Measurements from ENCODE around the gene ENO2. TPM values are rescaled to one million over a fixed set of nuclear protein-coding genes. Genes with fewer than 3 reads are reported as not detected.
A peak's percentile ranks its signal among the peaks of the same experiment; 100 is the strongest.
"Not testable (repeated sequence)": the region's sequence is repeated elsewhere in the genome, so short reads cannot be mapped to it uniquely, and the experiment has no call there.

Gene ENO2
- total RNA-seq, 1 donor: 13.4 TPM

- peaks cover 4% of the 10 kb centered on the region for H3K36me3 ChIP-seq (ENCODE audit: insufficient read depth, low read length)
- peaks cover 11% of the 10 kb centered on the region for H3K4me1 ChIP-seq (ENCODE audit: insufficient read depth, low read length)
- peak; percentile 99 for DNase-seq (ENCODE audit: insufficient read length, low spot score, missing footprints)
- no peaks in the 10 kb centered on the region for H3K27me3 ChIP-seq (ENCODE audit: insufficient read depth, low read length)
- no peaks in the 10 kb centered on the region for H4K20me1 ChIP-seq (ENCODE audit: insufficient read depth, low read length)
- peak overlapping the region; percentile 82 for H3K4me2 ChIP-seq (ENCODE audit: insufficient read depth, low read length)
- H3K4me3 ChIP-seq (ENCODE audit: insufficient read depth, low read length): peak overlapping the region; percentile 66
- H3K27ac ChIP-seq (ENCODE audit: low read depth, low read length): peak overlapping the region; percentile 71
- peak overlapping the region; percentile 89 for H2AFZ ChIP-seq (ENCODE audit: low read length)
- H3K9me3 ChIP-seq (ENCODE audit: low read depth, low read length): no peaks in the 10 kb centered on the region
- H3K79me2 ChIP-seq (ENCODE audit: insufficient read depth, low read length): no peaks in the 10 kb centered on the region
- TF ChIP-seq, protein P1, sequence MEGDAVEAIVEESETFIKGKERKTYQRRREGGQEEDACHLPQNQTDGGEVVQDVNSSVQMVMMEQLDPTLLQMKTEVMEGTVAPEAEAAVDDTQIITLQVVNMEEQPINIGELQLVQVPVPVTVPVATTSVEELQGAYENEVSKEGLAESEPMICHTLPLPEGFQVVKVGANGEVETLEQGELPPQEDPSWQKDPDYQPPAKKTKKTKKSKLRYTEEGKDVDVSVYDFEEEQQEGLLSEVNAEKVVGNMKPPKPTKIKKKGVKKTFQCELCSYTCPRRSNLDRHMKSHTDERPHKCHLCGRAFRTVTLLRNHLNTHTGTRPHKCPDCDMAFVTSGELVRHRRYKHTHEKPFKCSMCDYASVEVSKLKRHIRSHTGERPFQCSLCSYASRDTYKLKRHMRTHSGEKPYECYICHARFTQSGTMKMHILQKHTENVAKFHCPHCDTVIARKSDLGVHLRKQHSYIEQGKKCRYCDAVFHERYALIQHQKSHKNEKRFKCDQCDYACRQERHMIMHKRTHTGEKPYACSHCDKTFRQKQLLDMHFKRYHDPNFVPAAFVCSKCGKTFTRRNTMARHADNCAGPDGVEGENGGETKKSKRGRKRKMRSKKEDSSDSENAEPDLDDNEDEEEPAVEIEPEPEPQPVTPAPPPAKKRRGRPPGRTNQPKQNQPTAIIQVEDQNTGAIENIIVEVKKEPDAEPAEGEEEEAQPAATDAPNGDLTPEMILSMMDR (IDR thresholded peaks at IDR 0.05; ENCODE audit: extremely low read depth, low read depth, low read length): peak; percentile 74
Observed at GRCh38 chr12:6890789-6891645, 23.4 kb upstream of the ENO2 start.

GRCh38 chr12:6891646-6892001 lies 22.8 kb upstream of the ENO2 start:
- H3K4me3 ChIP-seq (ENCODE audit: insufficient read depth, low read length): peak overlapping the region; percentile 66
- peak overlapping the region; percentile 82 for H3K4me2 ChIP-seq (ENCODE audit: insufficient read depth, low read length)
- H3K9me3 ChIP-seq (ENCODE audit: low read depth, low read length): no peaks in the 10 kb centered on the region
- peak overlapping the region; percentile 89 for H2AFZ ChIP-seq (ENCODE audit: low read length)
- no peaks in the 10 kb centered on the region for H3K79me2 ChIP-seq (ENCODE audit: insufficient read depth, low read length)
- H4K20me1 ChIP-seq (ENCODE audit: insufficient read depth, low read length): no peaks in the 10 kb centered on the region
- peaks cover 11% of the 10 kb centered on the region for H3K4me1 ChIP-seq (ENCODE audit: insufficient read depth, low read length)
- no peak for DNase-seq (ENCODE audit: insufficient read length, low spot score, missing footprints)
- peaks cover 4% of the 10 kb centered on the region for H3K36me3 ChIP-seq (ENCODE audit: insufficient read depth, low read length)
- H3K27me3 ChIP-seq (ENCODE audit: insufficient read depth, low read length): no peaks in the 10 kb centered on the region
- peak overlapping the region; percentile 71 for H3K27ac ChIP-seq (ENCODE audit: low read depth, low read length)
- TF ChIP-seq, protein P1 (IDR thresholded peaks at IDR 0.05; ENCODE audit: extremely low read depth, low read depth, low read length): no peak

GRCh38 chr12:6892683-6893082 lies 21.7 kb upstream of the ENO2 start:
- not testable (repeated sequence) for DNase-seq (ENCODE audit: insufficient read length, low spot score, missing footprints); H3K27me3 ChIP-seq (ENCODE audit: insufficient read depth, low read length); H3K4me3 ChIP-seq (ENCODE audit: insufficient read depth, low read length); H3K9me3 ChIP-seq (ENCODE audit: low read depth, low read length); H4K20me1 ChIP-seq (ENCODE audit: insufficient read depth, low read length); H2AFZ ChIP-seq (ENCODE audit: low read length); H3K27ac ChIP-seq (ENCODE audit: low read depth, low read length); H3K79me2 ChIP-seq (ENCODE audit: insufficient read depth, low read length); H3K36me3 ChIP-seq (ENCODE audit: insufficient read depth, low read length); H3K4me2 ChIP-seq (ENCODE audit: insufficient read depth, low read length)
- peaks cover 11% of the 10 kb centered on the region for H3K4me1 ChIP-seq (ENCODE audit: insufficient read depth, low read length)

DNA sequence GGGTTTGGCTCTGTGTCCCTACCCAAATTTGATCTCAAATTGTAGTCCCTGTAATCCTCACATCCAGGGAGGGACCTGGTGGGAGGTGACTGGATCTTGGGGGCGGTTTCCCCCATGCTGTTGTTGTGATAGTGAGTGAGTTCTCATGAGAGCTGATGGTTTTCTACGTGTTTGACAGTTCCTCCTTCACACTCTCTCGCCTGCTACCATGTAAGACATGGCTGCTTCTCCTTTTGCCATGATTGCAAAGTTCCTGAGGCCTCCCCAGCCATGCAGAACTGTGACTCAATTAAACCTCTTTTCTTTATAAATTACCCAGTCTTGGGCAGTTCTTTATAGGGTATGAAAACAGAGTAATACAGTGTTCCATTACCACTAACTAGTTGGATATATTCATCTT lies 20.1 kb upstream of the ENO2 start:
- no peaks in the 10 kb centered on the region for H3K27me3 ChIP-seq (ENCODE audit: insufficient read depth, low read length)

More for the DNA sequence above, 20.1 kb upstream of the ENO2 start:
- no peak overlapping the region for H3K27ac ChIP-seq (ENCODE audit: low read depth, low read length)
- no peaks in the 10 kb centered on the region for H3K36me3 ChIP-seq (ENCODE audit: insufficient read depth, low read length)
- TF ChIP-seq, protein P1 (IDR thresholded peaks at IDR 0.05; ENCODE audit: extremely low read depth, low read depth, low read length): no peak
- no peaks in the 10 kb centered on the region for H3K9me3 ChIP-seq (ENCODE audit: low read depth, low read length)
- peaks cover 11% of the 10 kb centered on the region for H3K4me1 ChIP-seq (ENCODE audit: insufficient read depth, low read length)
- no peak overlapping the region for H2AFZ ChIP-seq (ENCODE audit: low read length)
- no peaks in the 10 kb centered on the region for H3K79me2 ChIP-seq (ENCODE audit: insufficient read depth, low read length)
- no peaks in the 10 kb centered on the region for H4K20me1 ChIP-seq (ENCODE audit: insufficient read depth, low read length)
- no peak overlapping the region for H3K4me2 ChIP-seq (ENCODE audit: insufficient read depth, low read length)
- H3K4me3 ChIP-seq (ENCODE audit: insufficient read depth, low read length): no peak overlapping the region
- DNase-seq (ENCODE audit: insufficient read length, low spot score, missing footprints): no peak
